Smooth muscle cell of the coronary artery (primary cell): ENCODE results near the gene AMD1. TPM values are rescaled to one million over a fixed set of nuclear protein-coding genes. Genes with fewer than 3 reads are reported as not detected.

ENCODE experiments used
- total RNA-seq: library from RNA; depleted of rRNA; stranded (reverse); fragments of >200 nt; gene quantifications from 2 replicates; pipeline ENCODE4 v1.2.3, GENCODE V29; 2014; ENCODE audit warnings: low replicate concordance

AMD1 gene
- total RNA-seq, result 13.2 and 37.4 TPM in 2 replicates

GRCh38 chr6:110873981-110874879 lies at the start of gene AMD1:
Gene AMD1 (plus strand): TSS chr6:110874785. CDS start chr6:110875106, 321 bp downstream.

Other genes starting within 250 kb of the AMD1 start
- 5.5 and 6.6 TPM in 2 replicates for gene CDK19, start 59.3 kb upstream of the AMD1 start, total RNA-seq
- 32.1 and 52.0 TPM in 2 replicates for gene GTF3C6, start 83.9 kb downstream of the AMD1 start, total RNA-seq
- gene RPF2, start 107.3 kb downstream of the AMD1 start, total RNA-seq, result 11.5 and 14.3 TPM in 2 replicates
- gene SLC16A10, start 212.7 kb downstream of the AMD1 start, total RNA-seq, result not detected in 2 replicates